Activated T-cell treated with anti-CD3 and anti-CD28 coated beads for 24 hours (primary cell): ENCODE measurements around the gene HIP1R.

Experiments
- DNase-seq: peaks from one replicate; pipeline ENCODE4 v3.0.0-alpha.2; 2020; ENCODE audit warnings: low read depth

The HIP1R gene

DNA sequence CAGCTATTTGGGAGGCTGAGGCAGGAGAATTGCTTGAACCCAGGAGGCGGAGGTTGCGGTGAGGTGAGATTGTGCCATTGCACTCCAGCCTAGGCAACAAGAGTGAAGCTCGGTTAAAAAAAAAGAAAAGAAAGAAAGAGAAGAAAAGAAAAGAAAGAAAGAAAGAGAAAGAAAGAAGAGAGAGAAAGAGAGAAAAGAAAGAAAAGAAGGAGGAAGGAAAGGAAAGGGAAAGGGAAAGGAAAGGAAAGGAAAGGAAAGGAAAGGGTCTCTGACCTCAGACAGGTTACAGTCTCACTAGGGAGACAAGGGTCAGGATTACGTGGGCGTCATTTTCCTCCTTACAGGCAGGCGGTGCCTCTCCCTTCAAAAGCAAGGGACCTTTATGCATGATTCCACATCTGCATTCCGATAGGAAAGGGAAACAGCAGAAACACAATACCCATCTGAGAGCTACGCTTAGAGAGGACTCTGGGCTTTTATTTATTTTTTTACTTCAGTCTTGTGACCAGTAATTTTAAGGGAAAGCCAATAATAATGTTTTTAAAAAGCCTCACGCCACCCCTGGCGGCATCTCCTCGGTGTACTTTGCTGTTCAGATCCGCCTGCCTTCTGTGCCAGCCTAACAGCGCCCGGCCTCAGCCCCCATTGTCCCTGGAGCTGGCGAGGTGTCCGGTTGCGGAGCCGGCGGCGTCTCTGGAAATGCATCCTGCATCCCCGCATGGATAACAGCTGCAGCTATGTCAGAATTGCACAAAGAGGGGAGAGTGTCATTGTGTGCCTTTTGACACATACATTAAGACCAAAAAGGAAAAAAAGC is 945 bp upstream of the HIP1R start:
- no peak for DNase-seq

DNA sequence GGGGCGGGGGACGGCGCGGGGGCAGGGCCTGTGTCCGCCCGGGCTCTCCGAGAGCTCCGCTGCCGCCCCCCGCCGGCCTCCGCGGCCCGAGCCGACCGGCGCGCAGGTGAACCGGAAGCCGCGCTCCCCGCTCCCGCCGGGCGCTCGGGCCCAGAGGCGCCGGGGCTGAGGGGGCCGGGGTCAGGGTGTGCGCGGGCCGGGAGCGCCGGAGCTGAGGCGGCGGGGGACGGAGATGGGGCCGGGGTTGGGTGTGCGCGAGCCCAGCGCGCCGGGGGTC is 431 bp downstream of the HIP1R start:
- no peak for DNase-seq

DNA sequence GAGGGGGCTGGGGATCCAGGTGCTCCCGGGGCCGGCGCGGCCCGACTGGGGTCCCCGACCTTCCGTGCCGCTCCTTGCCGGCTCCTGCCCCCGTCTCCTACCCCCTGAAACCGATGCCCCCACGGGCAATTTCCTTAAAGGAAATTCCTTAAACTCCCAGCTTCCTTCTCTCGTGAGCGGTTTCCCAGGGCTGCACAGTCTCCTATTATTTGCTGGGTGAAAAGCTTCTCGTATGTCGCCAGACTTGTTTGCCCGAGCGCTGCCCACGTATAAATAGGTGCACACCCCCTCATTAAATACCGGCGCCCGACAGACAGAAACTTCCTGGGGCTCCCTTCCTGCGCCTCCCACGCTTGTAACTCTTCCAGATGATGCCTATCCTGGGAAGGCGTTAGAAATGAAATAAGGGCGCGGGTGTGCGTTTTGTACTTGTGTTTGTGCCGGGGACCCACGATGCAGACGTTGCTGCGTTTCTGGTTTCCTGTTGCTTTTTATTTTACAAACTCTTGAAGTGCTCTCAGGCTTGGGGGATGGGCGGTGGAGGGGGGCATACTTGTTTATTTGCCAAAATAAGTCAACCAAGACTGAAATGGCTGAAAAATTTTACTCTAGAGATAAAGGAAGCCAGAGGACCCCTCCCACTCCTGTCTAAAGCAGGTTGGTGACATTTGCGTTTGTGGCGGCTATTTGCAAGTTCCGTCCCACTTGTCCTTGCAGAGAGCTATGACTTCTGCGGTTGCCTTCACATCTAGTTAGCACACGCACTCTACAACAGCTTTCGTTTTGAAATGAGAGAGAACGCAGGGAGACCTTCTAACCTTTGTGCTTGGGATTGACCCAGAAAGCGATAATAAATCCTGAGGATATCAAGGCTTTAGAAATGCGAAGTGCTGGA is 1.0 kb downstream of the HIP1R start:
- peak; percentile 26 for DNase-seq

DNA sequence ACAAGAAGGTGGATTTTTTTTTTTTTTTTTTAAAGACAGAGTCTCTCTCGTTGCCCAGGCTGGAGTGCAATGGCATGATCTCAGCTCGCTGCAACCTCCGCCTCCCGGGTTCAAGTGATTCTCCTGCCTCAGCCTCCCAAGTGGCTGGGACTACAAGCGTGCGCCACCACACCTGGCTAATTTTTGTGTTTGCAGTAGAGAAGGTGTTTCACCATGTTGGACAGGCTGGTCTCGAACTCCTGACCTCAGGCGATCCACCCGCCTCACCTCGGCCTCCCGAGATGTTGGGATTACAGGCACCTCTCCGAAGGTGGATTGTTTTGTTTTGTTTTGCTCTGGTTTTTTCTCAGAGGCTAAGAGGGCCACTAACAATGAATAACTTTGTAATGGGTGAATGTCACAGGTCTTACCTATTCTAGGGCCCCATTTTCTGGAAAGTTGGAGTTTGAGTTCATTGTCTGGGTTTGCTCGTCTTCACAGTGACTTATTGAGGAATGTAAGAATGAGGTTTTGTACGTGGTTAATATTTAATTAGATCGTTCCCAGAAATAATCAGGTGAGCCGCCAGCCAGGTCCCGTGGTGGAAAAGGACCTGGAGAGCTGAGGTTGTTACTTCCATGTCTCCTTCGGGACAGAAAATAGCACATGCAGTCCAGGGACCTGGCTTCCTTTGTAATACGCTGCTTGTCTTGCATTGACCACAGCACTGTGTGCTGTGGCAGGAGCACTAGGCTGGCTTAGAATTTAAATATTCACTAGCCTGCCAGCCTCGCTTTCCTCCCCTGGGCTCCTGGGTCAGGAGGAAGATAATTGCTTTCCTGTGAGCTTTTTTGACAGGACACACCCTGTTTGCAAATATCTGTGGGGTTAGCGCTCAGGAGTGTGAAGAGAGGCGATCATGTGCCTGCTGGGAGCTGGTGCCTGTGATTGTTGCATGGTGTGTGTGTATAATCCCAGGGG is 2.3 kb downstream of the HIP1R start:
- no peak for DNase-seq

DNA sequence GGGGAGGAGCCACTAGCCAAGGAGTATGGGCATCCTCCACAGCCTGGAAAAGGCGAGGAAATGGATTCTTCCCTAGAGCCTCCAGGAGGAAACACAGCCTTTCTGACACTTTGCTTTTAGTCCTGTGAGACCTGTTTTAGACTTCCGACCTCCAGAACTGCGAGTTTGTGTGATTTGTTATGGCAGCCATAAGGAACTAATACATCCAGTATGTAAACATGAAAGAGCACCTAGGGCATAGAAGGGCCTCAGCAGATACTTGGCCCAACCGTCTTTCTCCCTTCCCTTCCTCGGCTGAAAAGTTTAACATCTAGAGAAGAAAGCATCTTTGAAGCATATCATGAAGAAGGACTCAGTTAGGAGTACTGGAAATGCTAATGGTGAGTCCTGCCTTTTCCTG is 3.6 kb downstream of the HIP1R start:
- DNase-seq, result no peak

DNA sequence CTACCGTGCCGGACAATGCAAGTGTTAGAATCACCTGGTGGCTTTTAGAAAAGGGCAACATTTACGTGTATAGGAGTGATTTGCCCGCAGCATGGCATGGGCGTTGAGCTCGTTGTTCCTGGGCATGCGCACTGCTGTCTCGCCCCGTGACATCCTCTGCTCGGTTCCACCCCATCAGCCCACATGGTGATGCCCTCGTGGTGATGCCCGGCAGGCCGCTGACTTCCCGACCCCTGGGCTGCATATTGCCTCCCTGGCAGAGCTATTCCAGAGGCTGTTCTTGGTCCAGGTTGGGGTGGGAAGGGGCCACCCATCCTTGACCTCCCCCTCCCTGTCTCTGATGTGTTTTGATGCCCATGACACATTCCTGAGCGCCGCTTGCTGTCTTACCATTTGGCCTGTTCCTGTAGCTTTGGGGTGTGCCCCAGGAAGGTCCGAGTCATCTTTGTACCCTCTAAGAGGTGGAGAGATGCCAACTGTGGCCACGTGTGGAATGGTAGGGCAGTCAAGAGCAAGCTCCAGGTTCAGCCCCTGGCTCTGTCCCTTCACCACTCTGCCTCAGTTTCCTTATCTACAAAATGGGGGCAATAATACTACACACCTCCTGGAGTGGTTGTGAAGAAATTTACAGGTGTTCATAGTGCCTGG is 4.8 kb downstream of the HIP1R start:
- DNase-seq, result no peak

DNA sequence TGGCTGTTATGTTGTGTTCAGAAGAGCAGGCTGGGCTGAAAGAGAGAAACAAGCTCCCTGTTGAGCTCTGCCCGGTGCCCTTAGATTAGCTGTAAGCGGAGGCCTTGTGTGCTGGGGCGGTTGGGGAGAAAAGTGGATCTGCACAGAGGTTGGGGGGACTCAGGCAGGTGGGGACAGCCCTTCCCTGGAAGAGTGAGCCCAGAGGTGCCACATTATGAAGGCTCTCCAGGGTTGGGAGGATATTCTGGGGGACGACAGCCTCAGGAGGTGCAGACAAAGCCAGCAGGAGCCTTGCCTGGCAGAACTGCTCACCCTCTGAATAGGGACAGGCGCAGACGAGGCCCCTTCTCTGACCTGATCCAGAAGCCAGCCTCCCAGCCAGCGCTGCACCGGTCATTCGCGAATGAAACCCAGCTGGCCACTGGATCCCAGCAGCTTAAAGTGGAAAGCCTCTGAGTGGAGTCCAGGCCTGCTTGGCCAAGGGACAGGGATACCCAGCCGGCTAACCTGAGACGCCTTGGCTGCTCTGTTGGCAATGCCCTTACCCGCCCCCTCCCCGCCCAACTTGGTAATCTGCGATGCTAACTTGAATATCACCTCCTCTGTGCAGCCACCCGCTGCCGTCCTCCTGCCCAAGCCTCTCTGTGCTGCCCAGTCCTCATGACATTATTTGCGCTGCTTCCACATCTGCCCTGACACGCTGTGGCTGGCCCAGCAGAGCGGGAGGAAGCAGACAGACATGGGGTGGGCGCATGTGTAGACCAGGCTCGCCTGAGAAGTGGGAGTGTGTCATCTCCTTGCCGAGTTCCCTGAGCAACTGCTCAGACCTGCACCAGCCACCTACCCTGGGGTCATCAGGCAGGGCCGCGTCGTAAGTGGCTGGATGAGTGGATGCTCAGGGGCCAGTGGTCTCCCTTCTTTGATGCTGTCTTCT is 5.6 kb downstream of the HIP1R start:
- no peak for DNase-seq

DNA sequence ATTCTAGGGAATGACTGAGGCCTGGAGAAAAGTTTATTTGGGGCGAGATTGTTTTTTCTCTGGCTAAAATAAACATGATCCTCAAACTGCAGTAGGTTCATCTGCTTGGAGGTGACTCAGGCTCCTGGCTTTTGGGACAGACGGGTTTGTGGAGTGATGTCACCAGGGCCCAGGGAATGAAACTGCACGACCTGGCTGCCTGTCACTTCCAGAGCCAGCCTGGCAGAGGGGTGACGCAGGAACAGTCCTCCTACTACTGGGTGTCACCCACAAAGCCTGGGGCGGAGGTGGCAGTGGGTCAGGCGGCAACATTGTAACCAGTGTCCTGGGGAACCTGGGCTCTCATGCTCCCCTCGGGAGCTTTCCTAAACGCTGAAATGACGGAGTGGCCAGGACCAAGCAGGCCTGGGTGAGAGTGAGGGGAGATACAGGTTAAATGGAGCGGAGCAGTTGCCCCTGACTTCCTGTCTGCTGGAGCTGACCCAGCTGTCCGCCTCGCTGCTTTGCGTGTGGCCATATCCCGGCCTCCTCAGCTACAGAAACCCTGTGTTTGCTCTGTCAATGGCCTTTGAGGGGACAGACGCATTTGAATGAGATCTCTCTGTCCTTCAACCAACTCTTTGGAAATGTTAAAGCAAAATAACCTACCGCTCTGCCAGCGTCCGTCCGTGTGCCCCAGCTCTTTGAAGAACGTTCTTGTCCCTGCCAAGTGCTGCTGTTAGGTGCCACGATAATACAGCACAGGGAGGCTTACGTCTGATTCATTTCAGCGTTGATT is 6.5 kb downstream of the HIP1R start:
- DNase-seq, result no peak

DNA sequence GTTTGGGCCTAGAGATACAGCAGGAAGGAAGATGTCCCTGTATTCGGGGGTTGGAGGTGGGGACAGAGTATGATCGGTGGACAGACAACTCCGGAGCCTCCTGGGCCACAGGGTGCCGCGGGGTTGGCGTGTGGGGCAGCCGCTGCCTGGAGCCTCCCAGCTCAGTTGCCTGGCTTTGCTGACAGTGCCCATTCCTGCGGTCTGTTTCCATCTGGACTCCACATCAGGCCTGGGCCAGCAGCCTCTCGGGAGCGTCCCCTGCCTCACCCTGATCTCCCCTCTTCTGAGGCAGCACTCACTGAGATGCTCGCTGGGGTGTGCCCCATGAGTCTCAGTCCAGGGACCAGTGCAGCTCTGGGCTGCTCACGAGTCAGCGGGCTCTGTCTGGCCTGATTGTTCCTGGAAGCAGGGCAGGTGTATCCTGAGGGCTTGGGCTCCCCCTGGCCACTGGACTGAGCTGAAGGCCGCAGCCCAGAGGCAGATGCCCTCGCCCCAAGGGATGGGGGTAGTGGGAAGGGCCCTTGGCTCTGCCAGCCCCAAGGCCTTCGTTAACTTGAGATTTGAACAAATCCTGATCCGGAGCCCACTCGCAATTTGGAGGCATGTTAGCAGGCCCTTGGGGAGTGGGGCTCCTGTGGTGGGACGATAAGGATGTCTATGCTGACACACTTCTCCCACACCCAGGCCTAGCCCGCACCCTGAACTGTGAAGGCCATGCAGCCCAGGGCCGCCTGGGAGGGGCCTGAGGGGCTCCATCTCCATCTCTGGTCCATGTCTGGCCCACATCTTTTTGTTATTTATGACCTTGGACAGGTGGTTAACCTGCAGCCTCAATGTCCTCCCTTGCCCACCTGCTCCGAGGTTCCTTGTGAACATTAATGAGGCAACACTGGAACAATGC is 7.5 kb downstream of the HIP1R start:
- DNase-seq, result no peak

DNA sequence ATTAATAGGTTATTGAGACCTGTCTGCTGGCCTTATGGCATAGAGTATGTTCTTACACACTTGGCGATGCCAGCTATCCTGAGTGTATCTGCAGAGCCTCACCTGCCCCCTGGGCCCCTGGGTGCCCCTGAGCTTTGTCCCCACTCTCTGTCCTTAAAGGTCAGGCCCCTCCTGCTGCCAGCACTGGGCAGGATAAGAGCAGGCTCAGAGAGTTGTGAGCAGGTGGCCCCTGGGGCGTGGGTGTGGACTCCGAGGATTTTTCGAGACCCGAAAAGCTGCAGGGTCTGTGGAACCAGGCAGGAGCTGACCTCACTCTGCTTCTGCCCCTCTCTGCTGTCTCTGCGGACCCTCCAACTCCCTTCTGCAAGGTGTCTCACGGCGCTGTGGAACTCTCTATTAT is 8.2 kb downstream of the HIP1R start:
- DNase-seq, result no peak

DNA sequence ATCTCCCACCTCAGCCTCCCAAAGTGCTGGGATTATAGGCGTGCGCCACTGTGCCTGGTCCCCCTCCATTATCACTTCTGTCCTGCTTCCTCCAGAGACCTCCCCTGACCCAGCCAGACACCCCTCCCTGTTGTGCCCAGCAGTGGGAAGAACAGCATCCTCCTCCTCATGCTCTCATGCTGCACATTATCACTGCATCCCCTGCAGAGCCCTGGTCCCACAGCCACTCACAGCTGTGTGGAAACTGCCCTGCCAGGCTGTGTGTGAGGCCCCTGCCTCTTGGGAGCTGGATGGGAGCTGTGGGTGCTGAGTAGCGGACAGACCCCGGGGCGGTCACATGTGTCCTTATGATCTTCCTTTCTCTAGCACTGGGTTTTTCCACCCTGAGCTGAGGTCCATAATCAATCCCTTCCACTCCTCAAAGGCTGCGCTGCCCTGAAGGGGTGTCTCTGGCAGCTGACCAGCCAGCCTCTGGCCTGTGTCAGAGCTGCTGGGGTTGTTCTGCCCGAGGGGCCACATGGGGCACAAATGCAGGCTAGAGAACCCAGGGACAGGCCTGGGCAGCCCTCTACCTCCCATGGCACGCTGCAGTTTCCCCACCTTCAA is 9.2 kb downstream of the HIP1R start:
- no peak for DNase-seq

DNA sequence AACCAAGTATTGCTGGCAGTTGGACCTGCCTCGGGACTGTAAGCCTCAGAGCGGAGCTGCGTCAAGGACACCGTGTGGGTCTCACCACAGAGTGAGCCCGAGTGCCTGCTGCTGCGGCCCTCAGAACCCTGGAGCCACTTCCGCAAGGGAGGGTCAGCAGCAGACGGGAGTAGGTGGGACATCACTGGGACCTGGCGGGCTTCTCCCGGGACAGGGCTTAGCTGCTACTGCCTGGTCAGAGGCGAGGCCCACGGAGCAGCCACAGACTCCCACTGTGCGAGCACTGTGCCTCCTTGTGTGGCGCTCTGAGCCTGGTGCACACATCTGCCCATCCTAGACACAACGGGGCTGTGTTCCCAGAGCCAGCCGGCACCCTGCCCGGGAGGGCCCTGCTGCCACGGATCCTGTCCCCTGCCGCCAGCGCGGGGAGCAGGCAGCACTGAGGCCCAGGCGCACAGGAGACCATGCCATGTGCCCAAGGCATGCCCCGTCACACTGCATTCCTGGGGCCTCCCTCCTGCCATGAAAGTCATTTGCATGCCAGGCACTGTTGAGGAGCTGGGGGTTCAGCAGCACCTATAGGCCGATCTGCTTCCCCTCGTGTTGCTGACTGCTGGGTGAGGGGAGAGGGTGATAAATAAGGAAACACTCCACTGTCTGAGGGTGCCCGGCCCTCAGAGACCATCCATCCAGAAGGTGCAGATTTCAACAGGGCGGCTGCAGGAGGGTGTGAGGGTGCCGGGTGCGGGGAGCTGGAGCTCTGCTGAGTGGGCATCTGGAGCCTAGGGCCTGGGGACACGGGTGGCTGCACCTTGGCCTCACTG is 10.0 kb downstream of the HIP1R start:
- no peak for DNase-seq

DNA sequence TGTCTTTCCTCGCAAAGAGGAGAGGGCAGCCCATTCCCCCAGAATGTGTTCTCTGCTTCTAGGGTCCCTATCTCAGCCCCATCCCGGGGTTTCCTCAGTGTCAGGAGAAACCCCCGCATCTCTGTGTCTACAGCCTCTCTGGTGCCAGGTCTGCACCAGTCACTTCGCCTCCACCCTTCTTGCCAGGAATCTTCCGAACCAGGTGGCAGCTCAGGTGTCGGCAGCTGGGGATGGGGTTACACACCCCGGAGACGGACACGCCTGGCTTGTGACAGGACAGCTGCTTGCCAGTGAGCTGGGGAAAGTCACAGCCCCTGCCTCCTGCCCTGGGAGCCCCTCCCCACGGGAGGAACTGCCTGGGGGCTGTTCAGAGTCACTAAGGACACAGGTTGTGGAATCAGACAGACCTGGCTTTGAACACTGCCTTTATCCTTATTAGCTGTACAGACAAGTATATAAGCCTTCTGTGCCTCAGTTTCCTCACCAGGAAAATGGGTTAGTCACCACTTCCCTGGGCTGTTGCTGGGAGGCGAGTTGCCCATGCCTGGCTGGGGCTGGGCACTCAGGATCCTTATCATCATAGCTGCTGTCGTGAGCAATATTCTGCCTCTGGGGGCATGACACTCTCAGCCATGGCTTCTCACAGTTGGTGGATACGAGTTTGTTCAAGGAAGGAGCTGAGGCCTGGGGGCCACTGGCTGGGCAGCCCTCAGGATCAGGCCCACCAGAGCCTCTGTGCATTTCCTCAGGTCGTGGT is 10.8 kb downstream of the HIP1R start:
- no peak for DNase-seq

DNA sequence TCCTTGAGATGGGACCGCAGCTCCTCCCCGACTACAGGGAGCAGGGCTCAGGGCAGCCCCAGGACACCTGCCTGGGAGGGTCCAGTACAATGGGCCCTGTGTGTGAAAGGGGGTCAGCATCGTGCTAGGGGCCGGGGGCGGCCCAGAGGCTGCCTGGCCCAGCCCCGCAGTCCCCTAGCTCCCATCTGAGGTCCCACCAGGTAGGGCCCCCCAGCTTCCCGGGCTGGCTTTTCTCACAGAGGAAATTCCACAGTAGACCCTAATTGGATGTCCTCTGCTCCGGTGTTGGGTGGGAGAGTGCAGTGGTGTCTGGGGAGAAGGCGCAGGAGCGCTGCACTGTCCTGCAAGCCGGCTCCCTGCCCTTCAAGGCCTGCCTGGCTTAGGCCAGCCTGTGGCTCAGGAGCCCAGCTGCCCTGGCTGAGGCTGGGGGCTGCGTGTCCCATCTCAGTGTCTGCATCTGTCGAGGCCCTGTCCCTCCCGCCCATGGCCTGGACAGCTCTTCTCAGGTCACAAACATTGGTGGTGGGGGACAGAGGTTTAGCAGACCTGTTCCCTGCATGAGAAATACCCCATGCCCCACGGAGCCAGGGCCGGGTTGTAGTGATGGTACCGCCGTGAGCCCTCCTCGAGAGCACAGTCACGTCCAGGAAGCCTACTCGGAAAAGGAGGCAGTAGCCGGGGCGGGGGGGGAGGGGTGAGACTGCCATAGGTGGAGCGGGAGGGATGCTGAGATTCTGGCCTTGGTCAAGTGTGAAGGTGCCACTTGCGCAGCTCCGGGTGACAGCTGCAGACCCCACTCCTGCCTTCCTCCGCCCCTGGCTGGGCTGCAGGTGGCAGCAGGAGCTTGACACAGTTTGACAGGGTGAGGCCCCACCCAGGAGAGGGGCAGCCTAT is 11.6 kb downstream of the HIP1R start:
- no peak for DNase-seq

DNA sequence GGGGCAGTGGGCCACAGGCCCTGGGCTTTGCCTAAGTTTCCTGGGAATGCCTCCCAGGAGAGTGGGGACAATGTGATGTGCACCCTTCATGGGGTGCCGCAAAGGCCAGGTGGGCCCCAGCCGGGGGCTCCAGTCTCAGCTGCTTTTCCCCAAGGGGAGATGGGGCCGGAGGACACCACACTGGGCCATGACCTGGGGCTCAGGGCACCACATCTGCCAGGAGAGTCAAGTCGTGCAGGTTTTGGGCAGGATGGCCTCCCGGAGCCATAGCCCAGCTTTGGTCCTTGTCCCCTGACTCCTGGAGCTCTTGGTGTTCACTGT is 12.2 kb downstream of the HIP1R start:
- no peak for DNase-seq

DNA sequence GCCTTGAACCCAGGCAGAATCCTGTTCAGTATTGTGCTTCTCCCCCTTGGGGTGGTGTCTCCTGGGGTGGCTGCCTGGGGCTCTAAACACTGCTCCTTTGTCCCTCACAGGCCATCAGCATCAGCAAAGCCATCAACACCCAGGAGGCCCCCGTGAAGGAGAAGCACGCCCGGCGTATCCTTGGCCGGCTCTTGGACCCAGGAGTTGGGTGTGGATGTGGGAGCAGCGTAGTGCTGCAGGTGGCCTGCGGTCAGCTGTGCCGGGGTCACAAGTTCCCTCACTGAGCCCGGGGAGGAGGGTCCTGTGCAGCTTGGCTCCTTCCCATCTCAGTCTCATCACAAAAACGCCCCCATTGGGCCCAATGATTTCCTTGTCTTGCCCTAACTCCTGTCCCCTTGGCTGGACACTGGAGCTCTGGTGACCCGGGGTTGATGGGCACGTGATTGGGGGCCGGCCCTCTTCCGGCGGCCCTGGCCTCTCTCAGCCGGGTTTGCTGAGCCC is 12.7 kb downstream of the HIP1R start:
- no peak for DNase-seq
